K562 (cell line): ENCODE measurements around the gene MYMX. TPM values are rescaled to one million over a fixed set of nuclear protein-coding genes. Genes with fewer than 3 reads are reported as not detected.

Experiments used
- ATF1 ChIP-seq, 2 experiments: fragments of 450-650 bp in 1 of 2; IDR thresholded peaks; 2 replicates each; pipeline ENCODE4 v1.6.1; 2016; ENCODE audit warnings: missing compliant biosample characterization in 1 of 2, missing genetic modification characterization in 1 of 2
- CHCHD3 ChIP-seq: fragments of 250-450 bp; sonication (Bioruptor Pico); IDR thresholded peaks from 2 replicates; pipeline ENCODE4 v2.1.2; 2022; ENCODE audit warnings: mild to moderate bottlenecking
- GABPB1 ChIP-seq: sonication (generic); formaldehyde crosslinking; IDR thresholded peaks from 2 replicates; pipeline ENCODE4 v1.8.0; 2022; ENCODE audit warnings: mild to moderate bottlenecking, missing genetic modification reagents
- ILF3 ChIP-seq: fragments of 450-650 bp; IDR thresholded peaks from 2 replicates; pipeline ENCODE4 v1.6.1; 2018; ENCODE audit warnings: antibody characterized with exemption, mild to moderate bottlenecking, moderate library complexity, borderline replicate concordance
- LCOR ChIP-seq: sonication (generic); formaldehyde crosslinking; IDR thresholded peaks from 2 replicates; pipeline ENCODE4 v1.8.0; 2022; ENCODE audit warnings: mild to moderate bottlenecking, missing genetic modification reagents
- MAFF ChIP-seq: IDR thresholded peaks from 2 replicates; pipeline ENCODE4 v1.6.1; 2012; ENCODE audit warnings: low read length, improper control_type of control experiment
- MAFK ChIP-seq: IDR thresholded peaks from 2 replicates; pipeline ENCODE4 v1.6.1; 2011; ENCODE audit warnings: low read length, improper control_type of control experiment
- MCM3 ChIP-seq: fragments of 450-650 bp; IDR thresholded peaks from 2 replicates; pipeline ENCODE4 v1.6.1; 2016
- MTF1 ChIP-seq: fragments of 250-450 bp; sonication (Bioruptor Pico); IDR thresholded peaks from 2 replicates; pipeline ENCODE4 v1.9.0; 2021; ENCODE audit warnings: moderate library complexity, mild to moderate bottlenecking, inconsistent platforms, borderline replicate concordance
- NUFIP1 ChIP-seq: fragments of 450-650 bp; IDR thresholded peaks from 2 replicates; pipeline ENCODE4 v1.6.1; 2018; ENCODE audit not compliant: partially characterized antibody
- PHB2 ChIP-seq: fragments of 450-650 bp; IDR thresholded peaks from 2 replicates; pipeline ENCODE4 v1.6.1; 2017; ENCODE audit warnings: low read depth
- SP2 ChIP-seq: IDR thresholded peaks from 2 replicates; pipeline ENCODE4 v1.6.1; 2011; ENCODE audit warnings: mild to moderate bottlenecking, low read depth, low read length, moderate library complexity; ENCODE audit not compliant: poor library complexity, severe bottlenecking; ENCODE audit errors: extremely low read depth
- SRSF9 ChIP-seq: fragments of 200-400 bp; formaldehyde crosslinking; IDR thresholded peaks from 2 replicates; pipeline ENCODE4 v1.6.1; 2017; ENCODE audit warnings: low read depth, low read length, borderline replicate concordance
- SUPT5H ChIP-seq: fragments of 450-650 bp; IDR thresholded peaks from 2 replicates; pipeline ENCODE4 v1.6.1; 2016
- TGIF2 ChIP-seq: sonication (generic); formaldehyde crosslinking; IDR thresholded peaks from 2 replicates; pipeline ENCODE4 v1.8.1; 2022; ENCODE audit warnings: mild to moderate bottlenecking, missing genetic modification reagents, moderate library complexity
- ZNF699 ChIP-seq: fragments of 250-450 bp; sonication (Bioruptor Pico); IDR thresholded peaks from 2 replicates; pipeline ENCODE4 v1.8.0; 2021; ENCODE audit warnings: mild to moderate bottlenecking, moderate library complexity; ENCODE audit not compliant: insufficient replicate concordance
- ZNF75A ChIP-seq: fragments of 450-650 bp; formaldehyde crosslinking; IDR thresholded peaks from 2 replicates; pipeline ENCODE4 v1.4.0; 2020; ENCODE audit warnings: mild to moderate bottlenecking
- polyA plus RNA-seq, 8 experiments: library from polyadenylated mRNA; depleted of rRNA in 4 of 8; stranded (reverse) in 5 of 8; unstranded in 3 of 8; fragments of >200 nt; fragmentation: Nextera tagmentation in 2 of 8; fragmentation: Illumina TruSeq in 1 of 8; extraction: Ambion mirVana in 2 of 8; extraction: Trizol in 1 of 8; gene quantifications; 2 replicates each; pipeline versions ENCODE4 v1.2.1 to v1.2.3, GENCODE V29; 2011 to 2014; ENCODE audit warnings: inconsistent platforms in 1 of 8, missing spikeins in 1 of 8
- total RNA-seq, 7 experiments: library from RNA; depleted of rRNA in 6 of 7; stranded (reverse); fragments of >200 nt in 6 of 7; fragmentation: Illumina TruSeq in 2 of 7; extraction: Trizol in 2 of 7; gene quantifications; 2 replicates each; pipeline versions ENCODE4 v1.2.1 to v1.2.3, GENCODE V29; 2011 to 2021; ENCODE audit warnings: low replicate concordance in 1 of 7
- TF ChIP-seq, protein P1 (sequence below): fragments of 450-650 bp; formaldehyde crosslinking; IDR thresholded peaks from 2 replicates; pipeline ENCODE4 v1.4.0; 2020; ENCODE audit warnings: mild to moderate bottlenecking, moderate library complexity
- TF ChIP-seq, protein P2 (sequence below): sonication (generic); formaldehyde crosslinking; IDR thresholded peaks from 2 replicates; pipeline ENCODE4 v1.8.1; 2023; ENCODE audit warnings: mild to moderate bottlenecking, missing genetic modification reagents, moderate library complexity
- TF ChIP-seq, protein P3 (sequence below), 2 experiments: fragments of 450-650 bp; conservative IDR thresholded peaks; 2 replicates each; pipeline ENCODE4 v1.6.1; 2017; ENCODE audit warnings: mild to moderate bottlenecking in 2 of 2, moderate library complexity in 2 of 2
- TF ChIP-seq, protein P4 (sequence below), 2 experiments: fragments of 250-450 bp in 1 of 2; fragments of 450-650 bp in 1 of 2; sonication (Bioruptor Pico) in 1 of 2; IDR thresholded peaks; 2 replicates each; pipeline versions ENCODE4 v1.6.1 to v1.8.0; 2016 to 2021; ENCODE audit warnings: mild to moderate bottlenecking in 2 of 2, moderate library complexity in 2 of 2, missing compliant biosample characterization in 1 of 2, missing genetic modification characterization in 1 of 2
- TF ChIP-seq, protein P5 (sequence below): sonication (generic); formaldehyde crosslinking; IDR thresholded peaks from 2 replicates; pipeline ENCODE4 v1.8.0; 2022; ENCODE audit warnings: missing genetic modification reagents, mild to moderate bottlenecking, borderline replicate concordance

MYMX gene
- total and polyA plus RNA-seq, 9 of the 15 experiments (the other 6 are each of a cell fraction or from before 2014, with no cell fraction given): 0.12 TPM; not detected in 8

DNA sequence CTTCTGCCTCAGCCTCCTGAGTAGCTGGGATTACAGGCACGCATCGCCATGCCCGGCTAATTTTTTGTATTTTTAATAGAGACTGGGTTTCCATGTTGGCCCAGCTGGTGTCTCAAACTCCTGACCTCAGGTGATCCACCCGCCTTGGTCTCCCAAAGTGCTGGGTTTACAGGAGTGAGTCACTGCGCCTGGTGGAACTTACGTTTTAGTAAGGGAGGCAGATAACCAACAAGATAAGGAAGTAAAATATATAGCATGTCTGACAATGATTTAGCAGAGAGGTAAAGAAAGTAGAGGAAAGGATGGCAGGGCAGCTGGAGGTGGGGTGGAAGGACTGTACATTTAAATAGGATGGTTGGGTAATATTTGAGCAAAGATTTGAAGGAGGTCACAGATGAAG is 12.8 kb upstream of the MYMX start (continued):
- TF ChIP-seq, protein P1, sequence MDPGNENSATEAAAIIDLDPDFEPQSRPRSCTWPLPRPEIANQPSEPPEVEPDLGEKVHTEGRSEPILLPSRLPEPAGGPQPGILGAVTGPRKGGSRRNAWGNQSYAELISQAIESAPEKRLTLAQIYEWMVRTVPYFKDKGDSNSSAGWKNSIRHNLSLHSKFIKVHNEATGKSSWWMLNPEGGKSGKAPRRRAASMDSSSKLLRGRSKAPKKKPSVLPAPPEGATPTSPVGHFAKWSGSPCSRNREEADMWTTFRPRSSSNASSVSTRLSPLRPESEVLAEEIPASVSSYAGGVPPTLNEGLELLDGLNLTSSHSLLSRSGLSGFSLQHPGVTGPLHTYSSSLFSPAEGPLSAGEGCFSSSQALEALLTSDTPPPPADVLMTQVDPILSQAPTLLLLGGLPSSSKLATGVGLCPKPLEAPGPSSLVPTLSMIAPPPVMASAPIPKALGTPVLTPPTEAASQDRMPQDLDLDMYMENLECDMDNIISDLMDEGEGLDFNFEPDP (CRISPR knock-in tag): no peak
- TF ChIP-seq GABPB1 (CRISPR knock-in tag) (no peak), ILF3 (no peak), SUPT5H (no peak), MTF1 (CRISPR knock-in tag) (no peak), PHB2 (no peak), LCOR (no peak), ZNF699 (no peak), ZNF75A (CRISPR knock-in tag) (no peak), MAFF (no peak), CHCHD3 (CRISPR knock-in tag) (no peak), SRSF9 (no peak), MCM3 (no peak), SP2 (no peak), TGIF2 (CRISPR knock-in tag) (no peak), ATF1 (CRISPR knock-in tag; IDR thresholded peaks at IDR 0.05) (no peak), ATF1 (tag; IDR thresholded peaks at IDR 0.05) (0 out of 2 replicates have a peak, but pooled peaks have one; percentile 20), NUFIP1 (no peak), MAFK (no peak)
- TF ChIP-seq, protein P2, sequence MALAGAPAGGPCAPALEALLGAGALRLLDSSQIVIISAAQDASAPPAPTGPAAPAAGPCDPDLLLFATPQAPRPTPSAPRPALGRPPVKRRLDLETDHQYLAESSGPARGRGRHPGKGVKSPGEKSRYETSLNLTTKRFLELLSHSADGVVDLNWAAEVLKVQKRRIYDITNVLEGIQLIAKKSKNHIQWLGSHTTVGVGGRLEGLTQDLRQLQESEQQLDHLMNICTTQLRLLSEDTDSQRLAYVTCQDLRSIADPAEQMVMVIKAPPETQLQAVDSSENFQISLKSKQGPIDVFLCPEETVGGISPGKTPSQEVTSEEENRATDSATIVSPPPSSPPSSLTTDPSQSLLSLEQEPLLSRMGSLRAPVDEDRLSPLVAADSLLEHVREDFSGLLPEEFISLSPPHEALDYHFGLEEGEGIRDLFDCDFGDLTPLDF (CRISPR knock-in tag): no peak
- TF ChIP-seq, protein P3, sequence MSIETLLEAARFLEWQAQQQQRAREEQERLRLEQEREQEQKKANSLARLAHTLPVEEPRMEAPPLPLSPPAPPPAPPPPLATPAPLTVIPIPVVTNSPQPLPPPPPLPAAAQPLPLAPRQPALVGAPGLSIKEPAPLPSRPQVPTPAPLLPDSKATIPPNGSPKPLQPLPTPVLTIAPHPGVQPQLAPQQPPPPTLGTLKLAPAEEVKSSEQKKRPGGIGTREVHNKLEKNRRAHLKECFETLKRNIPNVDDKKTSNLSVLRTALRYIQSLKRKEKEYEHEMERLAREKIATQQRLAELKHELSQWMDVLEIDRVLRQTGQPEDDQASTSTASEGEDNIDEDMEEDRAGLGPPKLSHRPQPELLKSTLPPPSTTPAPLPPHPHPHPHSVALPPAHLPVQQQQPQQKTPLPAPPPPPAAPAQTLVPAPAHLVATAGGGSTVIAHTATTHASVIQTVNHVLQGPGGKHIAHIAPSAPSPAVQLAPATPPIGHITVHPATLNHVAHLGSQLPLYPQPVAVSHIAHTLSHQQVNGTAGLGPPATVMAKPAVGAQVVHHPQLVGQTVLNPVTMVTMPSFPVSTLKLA (conservative IDR thresholded peaks at IDR 0.05): no peak; a peak in 1 of 4 replicates
- TF ChIP-seq, protein P4, sequence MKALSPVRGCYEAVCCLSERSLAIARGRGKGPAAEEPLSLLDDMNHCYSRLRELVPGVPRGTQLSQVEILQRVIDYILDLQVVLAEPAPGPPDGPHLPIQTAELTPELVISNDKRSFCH (CRISPR knock-in tag; IDR thresholded peaks at IDR 0.05): no peak
- TF ChIP-seq, protein P4 (tag; IDR thresholded peaks at IDR 0.05): no peak
- TF ChIP-seq, protein P5, sequence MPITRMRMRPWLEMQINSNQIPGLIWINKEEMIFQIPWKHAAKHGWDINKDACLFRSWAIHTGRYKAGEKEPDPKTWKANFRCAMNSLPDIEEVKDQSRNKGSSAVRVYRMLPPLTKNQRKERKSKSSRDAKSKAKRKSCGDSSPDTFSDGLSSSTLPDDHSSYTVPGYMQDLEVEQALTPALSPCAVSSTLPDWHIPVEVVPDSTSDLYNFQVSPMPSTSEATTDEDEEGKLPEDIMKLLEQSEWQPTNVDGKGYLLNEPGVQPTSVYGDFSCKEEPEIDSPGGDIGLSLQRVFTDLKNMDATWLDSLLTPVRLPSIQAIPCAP: no peak
